Measurements from ENCODE around the gene DIRAS2.

- no peak for TF ChIP-seq CTCF (tag by site-specific recombination; IDR thresholded peaks at IDR 0.05)
- TF ChIP-seq ZNF138 (tag by site-specific recombination; IDR thresholded peaks at IDR 0.05; ENCODE audit: borderline replicate concordance): no peak
- TF ChIP-seq, protein P1, sequence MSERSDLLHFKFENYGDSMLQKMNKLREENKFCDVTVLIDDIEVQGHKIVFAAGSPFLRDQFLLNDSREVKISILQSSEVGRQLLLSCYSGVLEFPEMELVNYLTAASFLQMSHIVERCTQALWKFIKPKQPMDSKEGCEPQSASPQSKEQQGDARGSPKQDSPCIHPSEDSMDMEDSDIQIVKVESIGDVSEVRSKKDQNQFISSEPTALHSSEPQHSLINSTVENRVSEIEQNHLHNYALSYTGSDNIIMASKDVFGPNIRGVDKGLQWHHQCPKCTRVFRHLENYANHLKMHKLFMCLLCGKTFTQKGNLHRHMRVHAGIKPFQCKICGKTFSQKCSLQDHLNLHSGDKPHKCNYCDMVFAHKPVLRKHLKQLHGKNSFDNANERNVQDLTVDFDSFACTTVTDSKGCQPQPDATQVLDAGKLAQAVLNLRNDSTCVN (tag by site-specific recombination; optimal IDR thresholded peaks at IDR 0.05): no peak
- no peak for TF ChIP-seq MYNN (tag by site-specific recombination; IDR thresholded peaks at IDR 0.05; ENCODE audit: borderline replicate concordance)
Observed at GRCh38 chr9:90651246-90651645, 8.6 kb upstream of the DIRAS2 start.

All from HEK293 (cell line).